Panc1 (cell line): ENCODE results near the gene AGAP1. TPM values are rescaled to one million over a fixed set of nuclear protein-coding genes. Genes with fewer than 3 reads are reported as not detected.

Source experiments
- ATAC-seq: fragments of 200-7000 bp; cut with Tn5 transposase; 2 replicates; pipeline ENCODE4 v1.9.1; 2020; ENCODE audit warnings: mild to moderate bottlenecking, moderate library complexity
- BruUV-seq: library from RNA; stranded (reverse); fragments of 400-500 nt; replicated peaks from 2 replicates; lab custom pipeline; 2021; lab: Mats Ljungman, UMichigan
- CTCF ChIA-PET: fragments of 300-600 bp; sonication (Branson Sonifier 250); formaldehyde crosslinking; loops from one replicate; lab custom pipeline; 2022; ENCODE audit warnings: antibody characterized with exemption; lab: Charles Lee
- POLR2A ChIA-PET: fragments of 300-600 bp; sonication (Branson Sonifier 250); formaldehyde crosslinking; loops from one replicate; lab custom pipeline; 2022; ENCODE audit warnings: antibody characterized with exemption; lab: Charles Lee
- DNase-seq: peaks from one replicate; pipeline ENCODE4 v3.0.0-alpha.2; 2010; ENCODE audit warnings: low read depth, low spot score
- H3K27ac ChIP-seq: 2 replicates; pipeline ENCODE4 v1.5.1; 2011; ENCODE audit warnings: mild to moderate bottlenecking, low read length, inconsistent platforms
- H3K27me3 ChIP-seq: fragments of 200-500 bp; sonication (Bioruptor generic); 2 replicates; pipeline ENCODE4 v1.6.0; 2014; ENCODE audit warnings: low read length, inconsistent platforms; ENCODE audit not compliant: control insufficient read depth, insufficient read depth
- H3K36me3 ChIP-seq: fragments of 200-500 bp; sonication (Bioruptor generic); 2 replicates; pipeline ENCODE4 v1.5.1; 2014; ENCODE audit warnings: inconsistent platforms, mild to moderate bottlenecking, low read length, moderate library complexity; ENCODE audit not compliant: control insufficient read depth, insufficient read depth
- H3K4me1 ChIP-seq: 2 replicates; pipeline ENCODE4 v1.5.1; 2011; ENCODE audit warnings: inconsistent platforms, mild to moderate bottlenecking, low read length, moderate library complexity; ENCODE audit not compliant: control insufficient read depth, insufficient read depth
- H3K4me3 ChIP-seq, 2 experiments: 2 replicates each; pipeline ENCODE4 v1.5.1; 2011 to 2012; ENCODE audit warnings: low read depth in 2 of 2, low read length in 2 of 2, mild to moderate bottlenecking in 2 of 2, inconsistent platforms in 1 of 2, moderate library complexity in 1 of 2
- H3K9me3 ChIP-seq: fragments of 200-500 bp; sonication (Bioruptor generic); 2 replicates; pipeline ENCODE4 v1.5.1; 2014; ENCODE audit warnings: low read depth, mild to moderate bottlenecking, inconsistent platforms, low read length, moderate library complexity; ENCODE audit not compliant: control insufficient read depth, insufficient read depth
- CTCF ChIP-seq: fragments of 450-650 bp; IDR thresholded peaks from 2 replicates; pipeline ENCODE4 v1.5.1; 2017; ENCODE audit warnings: mild to moderate bottlenecking
- POLR2AphosphoS5 ChIP-seq: IDR thresholded peaks from 2 replicates; pipeline ENCODE4 v1.6.1; 2012; ENCODE audit warnings: mild to moderate bottlenecking, low read depth, low read length, moderate library complexity
- REST ChIP-seq, 2 experiments: IDR thresholded peaks; 2 replicates each; pipeline ENCODE4 v1.6.1; 2011 to 2012; ENCODE audit warnings: low read depth in 2 of 2, control low read depth in 1 of 2, low read length in 1 of 2, mild to moderate bottlenecking in 1 of 2, moderate library complexity in 1 of 2; ENCODE audit not compliant: insufficient read depth in 1 of 2
- SIN3A ChIP-seq: IDR thresholded peaks from 2 replicates; pipeline ENCODE4 v1.6.1; 2012; ENCODE audit warnings: low read depth, mild to moderate bottlenecking, low read length, moderate library complexity, borderline replicate concordance; ENCODE audit not compliant: insufficient read depth
- TCF7L2 ChIP-seq: IDR thresholded peaks from 2 replicates; pipeline ENCODE4 v1.6.1; 2011; ENCODE audit warnings: mild to moderate bottlenecking, low read depth, low read length, inconsistent platforms
- in situ Hi-C: cut with HindIII; loops from 2 replicates; pipeline ENCODE4 v1.10.0; 2016; ENCODE audit warnings: low sequenced_read_pairs, low pct_unique_long_range_greater_than_20kb
- intact Hi-C: fragments of 100-400 bp; cut with micrococcal nuclease; formaldehyde crosslinking; loops from one replicate; pipeline ENCODE4 v1.10.0; 2022; ENCODE audit not compliant: unreplicated experiment
- total RNA-seq: library from RNA; stranded (reverse); gene quantifications from one replicate; pipeline ENCODE4 v1.2.1, GENCODE V29; 2021; ENCODE audit not compliant: unreplicated experiment

AGAP1 gene
- total RNA-seq, 1 experiment from 2014 or later = 38.9 TPM

GRCh38 chr2:235831755-235832154 is 337.9 kb downstream of the AGAP1 start:
- no peaks in the 10 kb centered on the region for H3K9me3 ChIP-seq
- ATAC-seq = no peak
- no TSS peak for BruUV-seq
- H3K27me3 ChIP-seq = no peaks in the 10 kb centered on the region
- intact Hi-C loops (no loop called here), in situ Hi-C loops (no loop called here)
- H3K27ac ChIP-seq = no peak overlapping the region
- ChIA-PET CTCF (no interaction called here), POLR2A (interaction anchor here (1.1 kb wide), 1 partner anchor 15 kb away, joined by 4 read pairs; no protein-coding TSS in a partner anchor)
- no peaks in the 10 kb centered on the region for H3K4me1 ChIP-seq
- TF ChIP-seq POLR2AphosphoS5 = no peak
- no peak for TF ChIP-seq TCF7L2
- no peak for TF ChIP-seq CTCF
- TF ChIP-seq SIN3A = no peak
- no peak for TF ChIP-seq REST (IDR thresholded peaks at IDR 0.05; ENCODE audit: insufficient read depth in 1 of 2, low read depth in 2 of 2, low read length in 1 of 2)
- DNase-seq = no peak
- no peaks in the 10 kb centered on the region for H3K36me3 ChIP-seq
- no peak overlapping the region for H3K4me3 ChIP-seq

GRCh38 chr2:235832941-235833340 is 339.1 kb downstream of the AGAP1 start:
- Histone ChIP-seq H3K36me3 (no peaks in the 10 kb centered on the region), H3K27me3 (no peaks in the 10 kb centered on the region), H3K9me3 (no peaks in the 10 kb centered on the region), H3K27ac (no peak overlapping the region), H3K4me1 (no peaks in the 10 kb centered on the region), H3K4me3 (no peak overlapping the region)
- ChIA-PET CTCF (no interaction called here), POLR2A (no interaction called here)
- intact Hi-C loops = no loop called here
- in situ Hi-C loops = no loop called here
- BruUV-seq = no TSS peak
- ATAC-seq (no peak), DNase-seq (no peak)
- TF ChIP-seq CTCF = no peak
- no peak for TF ChIP-seq POLR2AphosphoS5
- no peak for TF ChIP-seq SIN3A
- TF ChIP-seq REST (IDR thresholded peaks at IDR 0.05; ENCODE audit: insufficient read depth in 1 of 2, low read depth in 2 of 2, low read length in 1 of 2) = no peak
- no peak for TF ChIP-seq TCF7L2
